ENCODE measurements around the gene RPLP2.

The RPLP2 gene

DNA sequence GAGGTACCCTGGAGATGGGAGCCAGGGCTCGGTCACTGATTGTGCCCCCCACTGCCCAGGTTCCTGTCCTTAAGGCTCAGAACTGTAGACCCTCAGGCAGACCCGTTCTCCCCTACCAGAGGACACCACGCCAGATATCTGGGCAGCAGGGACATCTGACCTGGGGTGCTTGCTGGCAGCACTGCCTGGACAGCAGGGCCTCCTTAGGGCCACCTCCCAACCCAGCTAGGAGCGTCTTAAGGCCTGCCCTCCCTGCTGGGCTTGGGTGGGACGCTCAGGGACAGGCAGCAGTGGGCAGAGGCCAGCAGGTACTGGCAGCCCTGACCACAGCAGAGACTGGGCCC, 29.5 kb downstream of the RPLP2 start:
- no peak for DNase-seq

DNA sequence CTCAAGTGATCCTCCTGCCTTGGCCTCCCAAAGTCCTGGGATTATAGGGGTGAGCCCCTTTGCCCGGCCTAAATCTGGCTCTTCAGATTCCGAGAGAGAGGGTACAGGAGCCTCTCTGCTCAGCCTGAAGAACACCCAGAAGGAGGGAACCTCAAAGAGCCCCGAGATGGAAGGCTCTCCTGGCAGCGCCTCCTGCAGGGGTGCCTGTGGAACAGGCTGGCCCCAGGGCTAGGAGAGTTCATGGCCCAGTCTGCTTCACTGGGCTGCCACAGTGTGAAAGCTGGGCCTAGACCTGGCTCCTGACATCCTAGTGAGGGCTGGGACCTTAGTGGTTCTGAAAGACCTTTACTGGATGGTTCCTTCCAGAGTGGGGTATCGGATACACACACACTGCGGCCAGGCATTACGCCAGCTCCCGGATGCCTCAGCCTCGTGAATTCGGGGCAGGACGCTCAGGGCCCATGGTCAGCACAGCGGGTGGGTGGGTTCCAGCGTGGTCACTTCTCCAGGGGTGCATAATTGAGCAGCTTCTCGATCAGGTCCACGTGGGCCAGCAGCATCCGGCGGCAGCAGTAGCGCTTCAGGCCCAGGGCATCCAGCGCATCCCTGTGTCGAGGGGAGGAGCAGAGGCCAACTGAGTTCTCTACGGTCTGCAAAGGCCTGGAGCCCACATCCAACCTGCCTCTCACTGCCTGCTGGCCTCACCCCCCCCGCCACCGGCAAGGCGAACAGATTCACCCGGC, 30.3 kb downstream of the RPLP2 start:
- DNase-seq = no peak

DNA sequence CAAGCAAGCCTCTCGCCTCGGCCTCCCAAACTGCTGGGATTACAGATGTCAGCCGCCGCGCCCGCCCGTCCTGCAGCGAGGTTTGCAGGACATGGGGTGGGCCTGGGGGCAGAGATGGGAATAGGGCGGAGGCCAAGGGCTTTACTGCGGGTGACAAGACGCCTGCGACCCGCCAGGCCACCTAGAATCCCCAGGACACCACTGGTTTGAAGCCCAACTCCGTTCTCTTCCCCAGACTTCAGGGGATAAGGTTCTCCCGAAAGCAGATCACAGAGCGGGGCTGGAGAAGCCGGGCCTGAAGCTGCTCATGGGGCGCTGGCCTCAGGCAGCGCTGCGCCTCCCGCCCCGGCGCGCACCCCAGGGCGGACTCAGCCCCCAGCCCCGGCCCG, 32.2 kb downstream of the RPLP2 start:
- DNase-seq = no peak

DNA sequence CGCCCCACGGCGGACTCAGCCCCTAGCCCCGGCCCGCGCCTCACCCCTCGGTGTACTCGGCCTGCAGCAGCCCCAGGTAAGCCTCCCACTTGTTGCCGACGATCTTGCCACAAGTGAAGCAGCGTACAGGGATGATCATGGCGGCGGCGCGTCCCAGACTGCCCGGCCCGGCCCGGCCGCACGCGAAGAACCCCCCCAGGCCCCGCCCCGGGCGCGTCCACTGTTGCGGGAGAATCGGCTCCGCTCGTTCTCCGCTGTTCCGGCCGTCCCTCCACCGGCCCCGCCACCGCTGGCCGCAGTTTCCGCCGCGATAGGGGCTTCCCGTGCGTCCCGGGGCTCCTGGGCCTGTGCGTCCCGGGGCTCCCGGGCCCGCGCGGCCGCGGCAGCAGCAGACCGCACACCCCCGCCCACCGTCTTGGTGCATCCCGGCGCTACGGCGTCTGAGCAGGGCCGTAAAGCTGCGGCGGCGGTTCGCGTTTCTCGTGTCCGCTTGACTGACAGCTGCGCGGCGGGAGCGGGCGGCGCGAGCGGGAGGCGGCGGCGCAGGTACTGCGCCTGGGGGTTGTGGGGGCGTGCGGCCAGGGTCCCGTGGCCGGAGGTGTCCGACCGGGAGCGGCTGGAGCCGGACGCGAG, 32.7 kb downstream of the RPLP2 start, which contains the start of the genes POLR2L and TSPAN4:
Gene POLR2L (minus strand): TSS at position 160 of the 633 bp plus-strand sequence. CDS start 21 bp downstream, at position 139.
Gene TSPAN4 (plus strand): TSS at position 483 of the 633 bp plus-strand sequence. CDS start 7,453 bp downstream, outside the sequence.
- peak; percentile 86 for DNase-seq

DNA sequence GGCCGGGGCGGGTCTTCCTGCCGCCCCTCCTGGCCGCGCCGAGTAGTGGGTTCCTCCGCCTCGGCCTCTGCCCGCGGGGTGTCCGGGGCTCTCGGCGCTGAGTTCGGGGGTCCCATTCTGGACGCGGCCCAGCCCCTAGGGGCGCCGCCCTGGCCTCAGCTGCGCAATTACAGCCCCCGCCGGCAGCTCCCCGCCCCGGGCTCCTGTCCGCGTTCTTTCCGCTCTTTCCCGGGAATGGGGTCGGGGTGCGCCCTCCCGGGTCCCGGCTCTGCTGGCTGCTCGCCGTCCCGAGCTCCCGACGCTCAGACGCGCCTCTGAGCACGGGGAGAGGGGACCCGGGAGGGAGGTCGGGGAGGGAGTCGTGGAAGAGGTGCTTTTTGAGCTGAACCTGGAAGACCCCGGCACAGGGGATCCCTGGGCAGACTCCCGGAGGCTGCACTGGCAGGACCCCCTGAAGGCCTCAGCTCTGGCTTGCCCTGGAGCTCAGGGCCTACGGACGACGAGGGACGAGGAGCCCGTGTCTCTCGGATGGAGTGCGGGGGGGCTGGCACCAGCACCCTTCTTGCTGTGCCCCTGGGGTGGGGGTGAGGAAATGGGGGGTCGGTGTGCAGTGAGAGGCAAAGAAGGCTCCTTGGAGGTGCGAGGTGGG, 33.4 kb downstream of the RPLP2 start:
- no peak for DNase-seq

DNA sequence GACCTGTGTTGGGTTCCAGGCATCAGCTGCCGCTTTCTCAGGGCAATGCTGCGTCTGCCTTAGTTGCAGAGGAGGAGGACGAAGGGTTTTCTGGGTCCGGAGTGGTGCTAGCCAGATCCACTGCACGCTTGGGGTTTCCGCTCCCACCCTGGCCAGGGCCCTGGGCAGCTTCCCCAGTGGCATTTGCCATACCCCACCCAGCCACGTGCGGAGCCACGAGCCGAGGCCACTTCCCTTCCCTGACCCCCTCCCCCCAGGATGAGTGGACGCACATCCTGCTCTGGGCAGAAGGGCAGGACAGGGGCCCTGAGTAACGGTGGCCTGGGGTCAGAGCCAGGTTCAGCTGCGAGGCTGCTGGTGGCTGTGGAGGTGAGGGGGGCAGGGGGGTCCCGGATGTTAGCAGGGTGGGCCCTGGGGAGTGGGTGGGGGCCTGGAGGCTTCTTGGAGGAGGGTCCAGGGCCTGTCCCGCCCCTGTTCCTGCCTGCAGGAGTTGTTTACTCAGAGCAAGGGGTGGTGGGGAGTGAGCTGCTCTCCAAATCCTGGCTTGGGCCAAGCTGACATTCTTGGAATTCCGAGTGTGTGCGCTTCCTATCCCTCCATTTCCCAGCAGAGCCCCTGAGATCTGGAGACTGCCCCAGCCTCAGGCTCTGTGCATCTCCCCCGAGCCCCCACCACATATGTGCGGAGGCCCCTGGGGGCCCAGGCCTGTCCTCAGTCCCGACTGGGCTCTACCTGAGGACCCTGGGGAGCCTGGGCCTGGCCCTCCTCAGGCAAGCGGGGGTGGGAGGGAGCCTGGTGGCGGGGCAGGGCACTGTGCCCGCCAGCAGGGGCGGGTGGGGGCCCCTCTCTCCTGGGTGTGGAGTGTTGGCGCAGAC, 34.3 kb downstream of the RPLP2 start:
- no peak for DNase-seq

DNA sequence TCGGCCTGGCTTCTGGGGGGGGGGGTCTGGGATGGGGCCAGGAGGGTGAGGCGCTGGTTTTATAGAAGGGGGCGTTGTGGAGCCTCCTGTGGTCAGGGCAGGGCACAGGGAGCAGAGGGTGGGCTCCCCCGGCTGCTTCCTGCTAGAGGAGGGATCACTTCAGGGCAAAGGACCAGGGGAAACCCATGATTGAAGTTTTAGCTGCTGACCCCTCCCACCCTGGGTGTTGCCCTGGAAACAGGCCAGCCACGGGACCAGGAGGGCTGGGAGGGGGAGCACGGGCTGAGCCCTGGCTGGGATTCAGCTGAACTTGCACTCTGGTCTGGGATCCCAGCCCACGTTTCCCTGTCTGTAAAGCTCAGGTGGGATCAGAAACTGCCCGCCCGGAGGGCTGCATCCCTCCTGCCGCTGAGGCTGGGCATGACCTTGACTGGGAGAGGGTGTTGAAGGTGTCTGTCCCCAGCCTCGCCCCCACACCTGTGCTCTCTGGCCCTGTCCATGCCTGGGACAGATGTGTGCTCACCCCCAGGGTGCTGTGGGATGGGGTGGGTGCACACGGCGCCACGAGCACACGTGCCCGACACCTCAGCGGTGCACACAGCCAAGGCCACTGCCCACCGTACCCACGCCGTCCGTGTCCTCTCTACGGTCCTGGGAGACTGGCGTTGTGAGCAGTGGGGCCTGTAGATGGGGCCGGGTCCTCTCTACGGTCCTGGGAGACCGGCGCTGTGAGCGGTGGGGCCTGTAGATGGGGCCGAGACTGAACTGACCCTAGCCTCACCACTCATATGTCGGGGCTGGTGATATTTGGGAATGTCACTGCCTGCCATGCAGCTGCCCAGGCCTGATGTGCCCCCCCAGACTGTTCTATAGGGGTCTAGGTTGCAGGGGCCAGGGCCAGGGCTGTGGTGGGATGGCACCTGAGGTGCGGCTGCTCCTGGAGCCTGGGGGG, 35.2 kb downstream of the RPLP2 start:
- DNase-seq = no peak

DNA sequence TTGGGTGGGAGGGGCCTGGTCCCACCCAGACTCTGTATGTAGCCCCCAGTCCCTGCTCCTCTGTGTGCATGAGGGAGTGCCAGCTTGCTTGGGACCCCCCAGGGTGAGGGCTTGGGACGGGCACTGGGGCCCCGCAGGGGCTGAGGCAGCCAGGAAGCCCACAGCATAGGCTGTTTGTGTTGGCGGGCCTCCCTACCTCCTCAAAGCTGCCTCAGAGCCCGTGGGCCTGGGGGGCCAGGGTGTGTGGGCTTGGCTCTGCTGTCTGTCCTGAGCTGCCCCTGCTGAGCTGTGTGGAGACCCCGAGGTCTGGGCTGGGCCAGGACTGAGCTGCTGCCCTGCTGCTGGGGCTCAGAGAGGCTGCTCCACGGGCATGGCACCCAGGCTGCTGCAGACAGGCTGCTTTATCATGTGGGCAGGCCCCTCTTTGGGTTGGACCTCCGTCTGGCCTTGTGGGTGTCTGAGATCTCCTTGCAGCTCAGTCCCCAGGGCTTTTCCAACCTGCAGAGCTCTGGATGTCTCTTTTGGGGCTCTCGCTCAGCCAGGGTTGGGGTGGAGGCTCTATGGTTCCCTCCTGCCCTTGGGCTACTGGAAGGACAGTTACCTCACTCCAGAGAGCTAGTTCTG, 36.2 kb downstream of the RPLP2 start:
- DNase-seq = no peak

DNA sequence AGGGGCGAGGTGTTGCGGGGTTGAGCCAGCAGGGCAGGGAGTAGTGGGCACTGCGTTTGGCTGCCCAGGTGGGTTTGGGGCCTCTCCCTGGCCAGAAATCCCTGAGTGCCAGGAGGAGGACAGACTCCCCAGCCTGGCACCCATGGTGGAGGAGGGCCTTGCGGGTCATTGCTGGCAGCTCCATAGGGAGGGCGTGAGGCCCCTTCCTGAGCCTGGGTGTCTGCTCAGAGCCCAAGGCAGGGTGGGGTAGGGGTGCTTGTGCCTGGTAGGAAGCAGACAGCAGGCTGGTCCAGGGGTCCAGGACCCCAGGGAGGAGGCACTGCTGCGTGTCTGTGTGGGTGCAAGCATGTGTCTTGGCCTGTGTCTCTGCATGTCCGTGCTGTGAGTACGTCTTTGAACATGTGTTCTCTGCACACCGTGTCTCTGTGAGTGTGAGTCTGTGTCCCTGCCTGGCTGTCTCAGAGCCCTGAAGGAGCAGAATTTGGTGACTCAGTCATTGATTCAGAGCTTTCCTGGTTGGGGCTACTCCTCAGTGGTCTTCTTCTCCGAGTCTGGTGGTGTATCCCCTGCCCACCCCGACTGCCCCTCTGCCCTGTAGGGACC, 36.8 kb downstream of the RPLP2 start:
- no peak for DNase-seq

DNA sequence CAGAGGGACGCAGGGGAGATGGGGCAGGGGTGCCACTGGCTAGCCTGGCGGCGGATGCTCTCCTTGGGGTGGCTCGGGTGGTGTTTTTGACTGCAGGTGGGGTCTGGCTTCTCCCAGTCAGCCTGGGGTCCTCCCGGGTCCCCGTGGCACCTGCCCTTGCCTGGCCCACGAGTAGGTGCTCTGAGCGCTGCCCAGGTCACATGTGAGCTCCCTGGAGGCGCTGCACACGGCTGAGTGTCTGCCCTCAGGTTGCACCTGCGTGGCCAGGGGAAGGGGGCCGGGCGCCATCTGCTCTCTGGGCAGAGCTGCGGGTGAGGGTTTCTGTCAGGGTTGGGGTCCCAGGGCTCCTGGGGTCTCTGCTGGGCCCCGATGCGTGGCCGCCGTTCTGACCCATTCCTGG, 38.1 kb downstream of the RPLP2 start:
- DNase-seq = no peak

DNA sequence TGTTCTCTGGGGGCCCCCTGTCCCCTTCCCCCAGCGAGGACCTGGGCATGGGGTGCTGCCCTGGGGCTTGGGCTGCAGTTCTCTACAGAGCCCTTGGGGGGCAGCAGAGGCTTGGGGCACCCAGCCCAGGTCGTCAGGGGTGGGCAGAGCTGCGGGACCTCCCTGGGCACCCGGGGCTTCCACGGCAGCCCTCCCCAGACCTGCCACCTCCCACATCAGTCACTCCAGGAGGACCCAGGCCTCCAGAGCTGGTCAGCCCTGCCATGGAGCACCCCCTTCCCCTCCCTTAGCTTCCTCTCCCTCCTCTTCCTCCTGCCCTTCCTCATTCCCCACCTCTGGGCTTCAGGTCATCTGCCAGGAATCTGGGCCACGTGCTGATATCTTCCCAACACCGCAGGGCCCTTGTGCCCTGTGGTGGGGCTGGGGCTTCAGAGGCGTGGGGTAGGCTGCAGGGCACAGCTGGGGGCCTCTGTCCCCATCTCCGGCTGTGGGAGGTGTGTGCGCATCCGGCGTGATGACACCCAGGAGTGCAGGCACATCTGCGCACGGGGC, 38.7 kb downstream of the RPLP2 start:
- DNase-seq = peak; percentile 56

DNA sequence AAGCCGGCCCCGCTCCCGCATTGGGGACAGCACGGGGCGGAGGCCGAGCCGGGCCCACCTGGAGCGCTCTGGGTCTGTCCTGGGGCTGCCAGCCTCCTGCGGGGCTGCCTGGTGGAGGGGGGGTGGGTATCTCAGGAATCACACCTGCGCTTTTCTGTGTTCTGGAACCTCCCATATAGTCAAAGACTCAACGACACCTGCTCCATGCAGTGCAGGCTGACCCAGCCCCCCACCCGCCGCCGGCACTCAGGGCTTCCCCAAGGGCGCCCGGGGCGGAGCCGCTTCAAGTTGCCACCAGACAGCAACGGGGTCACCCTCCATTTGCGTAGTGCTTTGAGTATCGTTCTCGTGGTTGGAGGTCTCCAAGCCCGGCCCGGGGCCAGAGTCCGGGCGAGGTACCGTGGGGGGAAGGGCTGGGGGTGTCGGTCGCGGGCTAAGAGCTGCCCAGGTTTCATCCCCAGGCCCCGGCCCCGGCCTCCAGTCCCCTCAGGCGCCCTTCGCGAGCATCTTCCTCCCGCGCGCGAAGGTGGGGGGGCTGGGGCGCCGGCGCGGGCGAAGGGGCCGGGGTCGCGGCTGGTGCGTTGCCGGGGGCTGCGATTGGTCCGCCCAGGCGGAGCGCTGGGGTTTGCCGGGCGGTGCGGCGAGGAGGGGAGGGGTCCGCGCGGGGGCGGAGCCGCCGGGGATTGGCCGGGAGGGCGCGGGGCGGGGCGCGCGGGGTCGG, 39.5 kb downstream of the RPLP2 start:
- DNase-seq = no peak

DNA sequence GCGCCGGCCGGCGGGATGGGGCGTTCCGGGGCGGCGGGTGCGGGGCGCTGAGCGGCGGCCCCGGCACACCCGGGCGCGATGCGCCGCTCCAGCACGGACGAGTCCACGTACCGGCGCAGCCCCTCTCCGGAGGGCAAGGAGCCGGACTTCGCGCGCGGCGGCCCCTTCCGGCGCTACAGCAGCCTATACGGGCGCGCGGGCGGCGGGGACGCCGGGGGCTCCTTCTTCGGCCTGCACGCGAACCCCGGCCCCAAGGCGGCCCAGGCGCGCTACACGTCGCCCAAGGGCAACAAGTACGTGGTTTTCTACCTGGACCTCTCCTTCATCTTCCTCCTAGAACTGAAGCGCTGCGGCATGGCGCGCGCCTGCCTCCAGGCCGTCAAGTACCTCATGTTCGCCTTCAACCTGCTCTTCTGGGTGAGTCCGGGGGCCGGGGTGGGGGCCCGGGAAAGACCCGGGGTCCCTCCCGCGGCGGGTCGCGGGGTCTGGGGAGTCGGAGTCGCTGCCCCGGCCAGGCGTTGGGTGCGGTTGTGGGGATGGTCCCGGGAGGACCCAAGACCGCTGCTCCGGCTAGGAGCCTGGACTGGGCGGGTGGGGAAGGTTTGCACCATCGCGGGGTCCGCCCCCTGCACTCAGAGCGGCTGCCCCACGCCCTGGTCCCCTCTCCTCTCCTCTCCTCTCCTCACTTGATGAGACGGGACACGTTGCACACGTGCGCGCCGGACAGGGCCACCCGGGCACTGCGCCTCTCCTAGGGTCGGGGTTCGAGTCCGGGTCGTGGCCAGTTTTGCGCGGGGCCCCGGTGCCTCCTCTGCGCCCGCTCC, 40.4 kb downstream of the RPLP2 start:
- no peak for DNase-seq

DNA sequence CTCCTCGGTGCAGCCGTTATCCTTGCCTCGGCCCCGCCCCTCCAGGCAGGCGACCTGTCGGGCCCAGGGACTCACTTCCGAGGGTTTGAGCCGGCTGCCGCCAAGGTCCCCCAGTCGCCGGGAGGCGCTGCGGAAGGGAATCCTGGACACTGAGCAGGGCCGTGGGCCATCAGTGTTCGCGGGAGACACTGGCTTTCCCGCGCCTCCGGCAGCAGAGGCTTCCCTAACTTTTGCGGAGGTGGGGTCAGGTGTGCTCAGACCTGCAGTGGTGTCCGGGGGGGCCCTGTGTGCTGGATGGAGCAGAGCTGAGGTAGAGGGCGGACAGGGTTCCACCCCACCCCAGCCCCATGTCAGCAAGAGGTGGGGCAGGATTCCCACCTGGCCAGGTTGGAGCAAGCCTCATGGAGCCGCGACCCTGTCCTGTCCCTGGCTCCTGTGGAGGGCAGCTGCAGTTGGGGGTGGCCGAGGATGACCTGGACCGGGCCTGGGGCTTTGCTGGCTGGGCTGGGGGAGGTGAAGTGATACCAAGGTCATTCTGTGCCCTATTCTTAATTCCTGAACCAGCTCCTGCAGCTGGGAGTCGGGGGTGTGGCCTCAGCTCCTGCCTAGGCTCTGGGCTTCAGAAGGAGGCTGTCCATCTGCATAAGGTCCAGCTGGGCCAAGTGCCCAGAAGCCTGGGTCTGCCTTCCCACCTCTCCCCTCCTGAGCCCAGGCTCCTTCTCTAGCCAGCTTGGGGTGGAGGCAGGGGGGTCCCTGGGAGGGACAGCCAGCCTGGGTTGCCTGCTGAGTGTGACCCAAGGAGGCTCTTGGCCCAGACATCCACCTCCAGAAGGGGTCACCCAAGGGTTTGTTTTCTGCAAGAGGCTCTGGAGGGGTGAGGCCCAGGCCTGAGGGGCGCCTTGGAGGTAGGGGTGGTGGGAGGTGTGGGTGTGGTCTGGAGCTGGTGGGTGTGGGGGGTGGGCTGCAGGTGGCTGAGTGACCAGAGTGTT, 41.3 kb downstream of the RPLP2 start:
- no peak for DNase-seq

DNA sequence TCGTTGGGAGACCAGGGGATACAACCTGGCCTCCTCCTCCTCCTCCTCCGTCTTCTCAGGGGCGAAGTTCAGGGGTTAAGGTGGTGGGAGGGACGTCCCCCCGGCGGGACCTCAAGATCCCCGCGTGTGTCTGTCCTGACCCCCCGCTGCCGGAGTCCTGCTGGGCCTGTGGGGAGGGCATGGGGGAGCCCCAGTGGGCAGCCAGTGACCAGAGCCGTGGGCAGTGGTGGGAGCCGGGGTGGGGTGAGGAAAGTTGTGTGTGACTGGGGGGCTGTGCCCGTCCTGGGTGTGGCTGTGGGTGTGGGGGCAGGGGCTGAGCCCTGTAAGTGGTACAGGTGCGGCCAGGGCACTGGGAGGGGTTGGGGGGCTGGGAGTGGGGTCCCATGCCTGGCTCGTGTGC, 43.0 kb downstream of the RPLP2 start:
- DNase-seq = no peak

DNA sequence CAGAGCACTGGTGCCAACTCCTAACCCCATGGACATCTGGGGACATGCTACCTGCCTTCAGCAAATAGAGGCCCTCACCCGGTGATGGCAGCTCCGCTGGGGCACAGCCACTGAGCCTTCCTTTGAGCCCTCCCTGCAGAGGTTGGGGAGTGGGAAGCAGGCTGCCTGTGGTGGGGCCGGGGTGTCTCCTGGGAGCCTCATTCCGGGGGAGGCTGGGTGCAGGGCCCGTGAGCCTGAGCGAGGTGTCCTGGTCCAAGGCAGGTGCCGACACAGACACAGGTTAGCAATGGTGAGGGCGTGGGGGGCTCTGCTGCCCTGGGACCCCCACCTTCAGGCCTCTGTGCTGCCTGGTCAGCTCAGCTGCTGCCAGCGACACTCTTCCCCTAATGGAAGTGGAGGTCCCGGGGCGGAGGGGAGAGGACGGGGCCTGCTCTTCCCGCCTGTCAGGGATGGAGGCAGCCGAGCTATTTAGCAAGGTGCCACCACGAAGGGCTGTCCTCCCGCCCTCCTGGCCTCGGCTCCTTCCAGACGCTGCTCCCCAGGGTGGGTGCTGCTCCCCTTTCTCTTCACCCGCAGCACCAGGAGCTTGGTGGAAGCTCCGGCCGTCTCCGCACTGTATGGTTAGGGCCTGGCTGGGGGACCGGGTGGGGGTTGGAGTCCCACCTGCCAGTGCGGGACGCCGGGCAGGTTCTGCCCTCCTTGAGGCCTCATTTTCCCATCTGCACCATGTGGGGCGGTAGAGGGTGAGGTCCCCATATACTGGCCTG, 44.1 kb downstream of the RPLP2 start:
- DNase-seq = no peak

Data from activated T-cell treated with anti-CD3 and anti-CD28 coated beads for 4 hours (primary cell).